ENCODE data around the gene ACSS2. TPM values are rescaled to one million over a fixed set of nuclear protein-coding genes. Genes with fewer than 3 reads are reported as not detected.

Gene ACSS2
- total and polyA plus RNA-seq, 2 donors (not counting 1 experiment from before 2014, with no cell fraction given): 10.5 to 22.1 TPM

GRCh38 chr20:34965051-34965450 lies 88.6 kb downstream of the ACSS2 start:
- TF ChIP-seq, protein P1, sequence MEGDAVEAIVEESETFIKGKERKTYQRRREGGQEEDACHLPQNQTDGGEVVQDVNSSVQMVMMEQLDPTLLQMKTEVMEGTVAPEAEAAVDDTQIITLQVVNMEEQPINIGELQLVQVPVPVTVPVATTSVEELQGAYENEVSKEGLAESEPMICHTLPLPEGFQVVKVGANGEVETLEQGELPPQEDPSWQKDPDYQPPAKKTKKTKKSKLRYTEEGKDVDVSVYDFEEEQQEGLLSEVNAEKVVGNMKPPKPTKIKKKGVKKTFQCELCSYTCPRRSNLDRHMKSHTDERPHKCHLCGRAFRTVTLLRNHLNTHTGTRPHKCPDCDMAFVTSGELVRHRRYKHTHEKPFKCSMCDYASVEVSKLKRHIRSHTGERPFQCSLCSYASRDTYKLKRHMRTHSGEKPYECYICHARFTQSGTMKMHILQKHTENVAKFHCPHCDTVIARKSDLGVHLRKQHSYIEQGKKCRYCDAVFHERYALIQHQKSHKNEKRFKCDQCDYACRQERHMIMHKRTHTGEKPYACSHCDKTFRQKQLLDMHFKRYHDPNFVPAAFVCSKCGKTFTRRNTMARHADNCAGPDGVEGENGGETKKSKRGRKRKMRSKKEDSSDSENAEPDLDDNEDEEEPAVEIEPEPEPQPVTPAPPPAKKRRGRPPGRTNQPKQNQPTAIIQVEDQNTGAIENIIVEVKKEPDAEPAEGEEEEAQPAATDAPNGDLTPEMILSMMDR (IDR thresholded peaks at IDR 0.05): no peak
- TF ChIP-seq EZH2 (IDR thresholded peaks at IDR 0.05; ENCODE audit: borderline replicate concordance, insufficient read depth, low read depth, low read length, poor library complexity, severe bottlenecking): no peak
- H3K79me2 ChIP-seq (ENCODE audit: control insufficient read depth, insufficient read depth, low read length): no peaks in the 10 kb centered on the region
- no peaks in the 10 kb centered on the region for H3K27me3 ChIP-seq (replicated peaks in 1 of 4; ENCODE audit: control extremely low read depth in 1 of 4, control insufficient read depth in 3 of 4, insufficient read depth in 4 of 4, low read length in 3 of 4)
- H3K4me1 ChIP-seq (ENCODE audit: control insufficient read depth in 2 of 2, insufficient read depth in 2 of 2, low read length in 2 of 2): no peaks in the 10 kb centered on the region
- no peak overlapping the region for H3K4me2 ChIP-seq (replicated peaks; ENCODE audit: low read depth, low read length, poor library complexity, severe bottlenecking)
- WGBS (ENCODE audit: insufficient coverage): 98% methylated on average over 5 of the region's 5 CpGs
- intact Hi-C loops (cut with micrococcal nuclease): no loop called here
- H3K36me3 ChIP-seq (replicated peaks in 1 of 2; ENCODE audit: control extremely low read depth in 1 of 2, control insufficient read depth in 1 of 2, extremely low read depth in 1 of 2, insufficient read depth in 2 of 2, low read length in 1 of 2): no peaks in the 10 kb centered on the region
- no peak overlapping the region for H3K27ac ChIP-seq (ENCODE audit: low read length in 2 of 2)
- no peaks in the 10 kb centered on the region for H3K9me3 Mint-ChIP-seq (ENCODE audit: insufficient read depth)
- H4K20me1 ChIP-seq (ENCODE audit: control insufficient read depth, insufficient read depth, low read length, poor library complexity, severe bottlenecking): no peaks in the 10 kb centered on the region
- H3K9me3 ChIP-seq (ENCODE audit: control extremely low read depth in 1 of 3, control insufficient read depth in 2 of 3, insufficient read depth in 1 of 3, low read length in 2 of 3): no peaks in the 10 kb centered on the region
- ChIA-PET CTCF (no interaction called here), POLR2A (no interaction called here)
- ATAC-seq (ENCODE audit: low read depth): no peak
- peaks cover 5% of the 10 kb centered on the region for H3K27me3 Mint-ChIP-seq
- no peak overlapping the region for H3K27ac Mint-ChIP-seq
- peaks cover 1% of the 10 kb centered on the region for H3K4me1 Mint-ChIP-seq
- no peak overlapping the region for H3K4me3 Mint-ChIP-seq
- no peak overlapping the region for H3K4me3 ChIP-seq (ENCODE audit: control extremely low read depth in 1 of 5, extremely low read depth in 1 of 5, insufficient read depth in 1 of 5, low read depth in 2 of 5, low read length in 4 of 5)
- H3K9ac ChIP-seq (ENCODE audit: low read length): no peak overlapping the region
- no peak for DNase-seq
- no peak overlapping the region for H2AFZ ChIP-seq (ENCODE audit: insufficient read depth, low read depth, low read length, poor library complexity, severe bottlenecking)

DNA sequence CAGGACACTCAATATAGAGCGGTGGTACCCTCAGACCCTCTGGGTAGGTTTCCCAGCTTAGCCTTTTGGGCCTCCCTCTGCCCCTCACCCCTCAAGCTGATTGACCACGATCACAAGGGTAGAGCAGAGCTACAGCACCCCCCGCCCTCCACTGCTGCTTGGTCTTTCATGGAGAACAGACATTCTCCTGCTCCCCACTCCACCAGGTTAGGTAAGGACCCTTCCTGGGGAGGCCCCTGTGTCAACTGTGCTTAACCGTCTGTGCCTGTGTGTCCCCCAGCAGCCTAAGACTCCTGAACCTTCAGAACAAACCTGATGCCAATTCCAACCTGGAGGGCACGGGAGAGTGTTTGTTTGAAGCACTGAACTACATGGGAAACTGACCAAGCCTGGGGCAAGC lies 91.0 kb downstream of the ACSS2 start:
- no peak for TF ChIP-seq EZH2 (IDR thresholded peaks at IDR 0.05; ENCODE audit: borderline replicate concordance, insufficient read depth, low read depth, low read length, poor library complexity, severe bottlenecking)
- ChIA-PET CTCF (no interaction called here), POLR2A (no interaction called here)
- WGBS (ENCODE audit: insufficient coverage): 94% methylated on average over 4 of the region's 5 CpGs
- H3K27ac Mint-ChIP-seq: no peak overlapping the region
- H3K9ac ChIP-seq (ENCODE audit: low read length): no peak overlapping the region
- H3K27me3 Mint-ChIP-seq: peaks cover 5% of the 10 kb centered on the region
- H2AFZ ChIP-seq (ENCODE audit: insufficient read depth, low read depth, low read length, poor library complexity, severe bottlenecking): no peak overlapping the region
- H3K27ac ChIP-seq (ENCODE audit: low read length in 2 of 2): no peak overlapping the region
- H3K27me3 ChIP-seq (replicated peaks in 1 of 4; ENCODE audit: control extremely low read depth in 1 of 4, control insufficient read depth in 3 of 4, insufficient read depth in 4 of 4, low read length in 3 of 4): no peaks in the 10 kb centered on the region
- no peaks in the 10 kb centered on the region for H4K20me1 ChIP-seq (ENCODE audit: control insufficient read depth, insufficient read depth, low read length, poor library complexity, severe bottlenecking)
- intact Hi-C loops (cut with micrococcal nuclease): no loop called here
- H3K9me3 ChIP-seq (ENCODE audit: control extremely low read depth in 1 of 3, control insufficient read depth in 2 of 3, insufficient read depth in 1 of 3, low read length in 2 of 3): no peaks in the 10 kb centered on the region
- H3K9me3 Mint-ChIP-seq (ENCODE audit: insufficient read depth): no peaks in the 10 kb centered on the region
- no peak overlapping the region for H3K4me2 ChIP-seq (replicated peaks; ENCODE audit: low read depth, low read length, poor library complexity, severe bottlenecking)
- no peak overlapping the region for H3K4me3 ChIP-seq (ENCODE audit: control extremely low read depth in 1 of 5, extremely low read depth in 1 of 5, insufficient read depth in 1 of 5, low read depth in 2 of 5, low read length in 4 of 5)
- ATAC-seq (ENCODE audit: low read depth): no peak
- no peaks in the 10 kb centered on the region for H3K79me2 ChIP-seq (ENCODE audit: control insufficient read depth, insufficient read depth, low read length)
- no peaks in the 10 kb centered on the region for H3K4me1 Mint-ChIP-seq
- H3K4me1 ChIP-seq (ENCODE audit: control insufficient read depth in 2 of 2, insufficient read depth in 2 of 2, low read length in 2 of 2): no peaks in the 10 kb centered on the region
- H3K4me3 Mint-ChIP-seq: no peak overlapping the region
- no peaks in the 10 kb centered on the region for H3K36me3 ChIP-seq (replicated peaks in 1 of 2; ENCODE audit: control extremely low read depth in 1 of 2, control insufficient read depth in 1 of 2, extremely low read depth in 1 of 2, insufficient read depth in 2 of 2, low read length in 1 of 2)
- no peak for DNase-seq

Measured in B cell (primary cell).